ENCODE results near the gene PANK1.
A peak's percentile ranks its signal among the peaks of the same experiment; 100 is the strongest.
"Not testable (repeated sequence)": the region's sequence is repeated elsewhere in the genome, so short reads cannot be mapped to it uniquely, and the experiment has no call there.

The PANK1 gene

GRCh38 chr10:89651205-89651915, 6.3 kb upstream of the PANK1 start:
- DNase-seq: no peak

GRCh38 chr10:89649051-89649450, 4.0 kb upstream of the PANK1 start:
- DNase-seq: no peak

- DNase-seq: no peak
These were observed 3.0 kb upstream of the PANK1 start for GRCh38 chr10:89648074-89648473.

DNA sequence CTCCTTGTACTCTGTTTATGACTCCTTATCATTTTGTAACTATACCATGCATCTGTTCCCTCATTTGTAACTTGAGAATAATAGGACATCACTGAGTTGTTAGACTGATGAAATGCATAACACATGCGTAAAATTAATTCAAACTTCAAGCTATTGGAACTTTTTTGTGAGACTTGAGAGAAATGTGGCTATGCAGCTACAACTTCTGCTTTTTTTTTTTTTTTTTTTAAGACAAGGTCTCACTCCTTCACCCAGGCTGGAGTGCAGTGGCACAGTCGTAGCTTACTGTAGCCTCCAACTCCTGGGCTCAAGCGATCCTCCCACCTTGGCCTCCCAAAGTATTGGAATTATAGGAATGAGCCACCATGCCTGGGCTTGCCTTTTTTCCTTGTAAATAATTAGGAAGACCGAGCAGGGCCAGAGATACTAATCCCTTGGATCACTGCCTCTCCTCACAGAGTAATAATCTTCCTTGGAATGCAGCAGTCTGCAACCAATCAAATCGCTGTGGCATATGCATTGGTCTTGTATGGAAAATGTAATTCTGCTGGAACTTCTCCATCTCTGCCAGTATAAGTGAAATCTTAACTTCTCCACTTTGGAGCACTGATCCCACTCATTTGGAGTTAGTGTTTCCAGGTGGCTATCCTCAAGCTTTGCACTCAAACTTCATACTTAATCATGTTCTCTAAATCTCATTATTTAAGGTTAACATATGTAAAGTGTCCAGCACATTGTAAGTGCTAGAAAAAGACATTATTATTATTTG, 2.0 kb upstream of the PANK1 start:
- no peak for DNase-seq

GRCh38 chr10:89645742-89646172, 715 bp upstream of the PANK1 start:
- DNase-seq: no peak

- no peak for DNase-seq
These were observed 413 bp downstream of the PANK1 start for GRCh38 chr10:89644691-89644966.

DNA sequence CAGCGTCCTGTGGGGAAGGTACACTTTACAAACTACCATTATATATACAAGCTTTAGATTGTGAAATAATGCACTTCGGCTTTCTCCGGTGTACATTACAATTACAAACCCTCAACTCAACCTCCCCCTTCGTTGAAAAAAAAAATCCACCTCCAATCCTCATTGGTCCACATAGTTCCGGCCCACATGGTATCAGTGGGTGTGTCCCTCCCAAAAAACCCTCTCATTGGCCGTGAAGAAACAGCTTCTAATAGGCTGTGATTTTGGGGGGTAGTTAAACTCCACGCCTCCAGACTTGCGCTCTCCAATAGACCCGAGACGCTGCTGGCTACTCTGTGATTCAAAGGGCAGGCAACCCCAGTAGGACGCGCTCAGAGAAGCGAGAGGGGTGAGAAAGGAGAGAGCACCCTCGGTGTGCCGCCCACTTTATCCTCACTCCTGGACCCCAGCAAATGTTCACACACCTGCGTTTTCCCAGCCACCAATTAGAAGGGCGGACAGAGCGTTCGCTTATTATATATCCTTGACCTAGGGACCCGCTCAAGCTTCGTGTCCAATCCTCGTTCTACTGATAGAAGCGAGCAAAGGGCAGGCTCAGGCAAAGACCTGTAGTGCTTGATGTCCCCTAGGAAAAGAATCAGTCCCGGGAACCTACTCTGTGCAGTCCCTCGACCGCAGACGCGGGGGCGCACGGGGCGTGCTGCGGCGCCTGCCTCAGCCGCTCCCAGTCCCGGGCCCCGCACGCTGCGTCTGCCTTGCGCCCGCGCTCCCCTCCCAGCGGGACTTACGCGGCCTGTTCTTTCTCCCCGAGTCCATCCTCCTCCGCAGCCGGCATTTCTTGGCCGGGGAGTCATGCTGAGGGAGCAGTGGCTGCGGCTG, 991 bp downstream of the PANK1 start:
- peak; percentile 54 for DNase-seq

GRCh38 chr10:89643431-89643811, 1.6 kb downstream of the PANK1 start:
- DNase-seq: no peak

DNA sequence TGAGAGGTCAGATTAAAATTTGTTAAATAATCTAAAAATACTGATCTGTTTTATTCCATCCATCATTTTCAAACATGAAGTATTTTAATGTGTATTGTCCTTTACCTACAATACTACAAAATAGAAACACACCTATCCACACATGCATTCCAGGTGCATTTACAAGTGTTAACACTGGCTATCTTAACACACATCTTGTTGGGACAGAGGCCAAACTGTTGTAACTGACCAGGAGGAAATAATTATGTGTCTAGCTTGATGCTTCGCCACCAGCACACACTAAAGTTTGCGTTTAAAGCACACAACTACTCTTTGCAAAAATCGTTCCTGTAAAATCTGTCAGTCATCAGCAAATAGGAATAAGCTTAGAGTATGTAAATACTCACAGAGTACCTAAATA, 2.8 kb downstream of the PANK1 start:
- DNase-seq: no peak

DNA sequence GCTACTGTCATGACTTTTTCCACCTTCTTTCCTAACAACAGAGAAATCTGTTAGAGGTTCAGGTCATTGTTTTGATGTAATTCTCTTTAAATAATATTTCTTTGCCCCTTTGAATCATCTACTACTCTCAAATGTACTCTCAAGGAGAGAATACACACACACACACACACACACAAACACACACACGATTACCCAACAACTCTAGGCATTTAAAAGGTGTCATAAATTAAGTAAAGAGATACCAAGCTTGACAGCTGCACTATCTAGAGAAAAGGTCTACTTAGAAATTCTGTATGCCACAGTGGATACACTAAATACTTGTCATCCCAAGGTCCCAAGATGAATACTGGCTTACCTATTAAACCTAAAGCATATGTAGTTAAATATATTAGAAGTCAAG, 4.8 kb downstream of the PANK1 start:
- no peak for DNase-seq

DNA sequence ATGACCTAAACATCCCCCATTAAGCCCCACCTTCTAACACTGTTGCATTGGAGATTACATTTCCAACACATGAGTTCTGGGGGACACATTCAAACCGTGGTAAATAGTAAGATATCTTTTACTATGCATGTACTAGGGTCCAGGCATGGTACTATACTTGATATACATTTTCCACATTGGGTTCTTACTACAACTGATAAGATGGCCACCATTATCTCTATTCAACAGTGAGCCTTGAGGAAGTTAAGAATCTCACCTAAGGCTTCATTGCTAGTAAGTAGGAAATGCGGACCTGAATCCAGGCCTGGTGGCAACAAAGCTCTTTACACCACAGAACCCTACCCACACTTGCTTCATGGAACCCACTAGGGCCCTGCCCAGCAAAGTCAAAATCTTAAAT, 5.7 kb downstream of the PANK1 start:
- DNase-seq: no peak

- no peak for DNase-seq
These were observed 7.9 kb downstream of the PANK1 start for GRCh38 chr10:89637113-89637512.

GRCh38 chr10:89634637-89635036, 10.4 kb downstream of the PANK1 start:
- no peak for DNase-seq

DNA sequence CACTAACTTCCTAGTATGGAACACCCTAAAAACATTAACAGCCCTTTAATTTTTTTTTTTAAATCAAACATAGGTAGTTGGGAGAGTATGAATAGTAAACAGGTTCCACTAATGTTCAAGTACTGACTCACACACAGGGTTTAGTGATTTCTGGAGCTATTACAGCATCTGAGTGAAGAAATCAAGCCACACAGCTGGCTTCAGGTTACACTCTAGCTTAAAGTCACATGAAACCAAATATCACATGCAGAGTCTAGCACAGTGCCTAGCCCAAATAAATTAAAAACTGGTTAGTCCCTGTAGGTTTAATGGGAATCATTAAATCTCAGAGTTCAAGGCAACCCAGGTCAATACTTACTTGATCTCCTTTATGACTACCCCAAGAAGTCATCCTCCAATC, 11.6 kb downstream of the PANK1 start:
- DNase-seq: no peak

- DNase-seq: no peak
These were observed 12.2 kb downstream of the PANK1 start for GRCh38 chr10:89632824-89633223.

DNA sequence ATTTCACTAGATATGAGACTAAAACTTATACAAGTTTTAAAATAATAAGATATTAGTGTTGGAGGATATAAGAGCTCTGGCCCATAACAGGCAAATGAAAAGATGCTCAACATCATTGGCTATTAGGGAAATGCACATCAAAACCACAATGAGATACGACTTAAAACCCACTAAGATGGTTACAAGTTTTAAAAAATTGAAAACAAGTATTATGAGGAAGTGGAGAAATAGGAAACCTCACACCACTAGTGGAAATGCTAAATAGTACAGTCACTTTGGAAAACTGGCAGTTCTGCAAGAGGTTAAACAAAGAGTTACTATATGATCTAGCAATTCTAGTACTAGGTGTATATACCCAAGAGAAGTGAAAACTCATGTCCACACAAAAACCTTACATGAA, 17.2 kb downstream of the PANK1 start:
- DNase-seq: no peak

DNA sequence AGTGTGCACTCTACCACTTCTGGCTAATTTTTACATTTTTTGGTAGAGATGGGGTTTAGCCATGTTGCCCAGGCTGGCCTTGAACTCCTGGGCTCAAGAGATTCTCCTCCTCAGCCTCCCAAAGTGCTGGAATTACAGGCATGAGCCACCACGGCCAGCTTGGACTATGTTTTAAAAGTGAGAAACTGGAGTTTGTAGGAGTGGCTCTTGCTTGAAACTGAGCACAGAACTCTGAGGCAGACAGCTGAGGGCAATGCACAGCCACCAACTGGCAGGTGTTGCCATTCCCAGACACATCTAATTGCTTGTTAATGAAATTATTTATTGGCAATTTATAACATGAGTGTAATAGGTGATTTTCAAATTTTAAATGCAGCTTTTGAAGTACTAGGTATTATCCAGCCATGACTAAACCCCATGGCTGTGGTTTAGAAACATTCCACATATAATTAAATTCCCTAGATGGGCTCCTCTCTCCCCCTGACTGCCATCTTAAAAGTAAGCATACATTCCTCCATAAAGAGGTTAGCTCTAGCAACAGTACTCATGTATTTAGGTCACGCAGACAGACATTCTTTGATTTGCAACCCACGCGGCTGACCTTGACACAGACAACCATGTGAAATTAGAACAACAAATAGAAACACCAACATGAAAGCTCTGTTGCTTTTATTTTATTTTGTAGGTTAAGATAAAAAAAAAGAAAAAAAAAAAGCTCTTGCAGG, 19.8 kb downstream of the PANK1 start:
- DNase-seq: no peak

DNA sequence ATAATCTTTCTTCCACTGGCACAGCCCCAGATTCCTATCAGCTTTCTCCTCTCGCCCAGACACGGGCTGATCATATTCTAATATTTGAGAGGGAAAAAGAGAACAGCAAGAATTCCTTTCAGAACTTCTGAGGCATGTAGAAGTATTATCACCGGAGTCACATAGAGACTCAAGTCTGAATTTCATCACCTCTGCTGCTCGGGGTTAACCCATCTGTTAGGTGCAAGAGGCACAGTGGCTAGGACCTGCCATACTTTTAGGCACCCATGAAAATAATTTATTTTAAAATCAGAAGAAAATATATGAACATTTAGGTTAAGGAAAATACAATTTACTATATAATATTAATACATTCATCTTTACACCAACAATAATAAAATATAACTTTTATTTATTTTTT, 21.0 kb downstream of the PANK1 start:
- DNase-seq: no peak

- no peak for DNase-seq
These were observed 22.9 kb downstream of the PANK1 start for GRCh38 chr10:89622151-89622550.

DNA sequence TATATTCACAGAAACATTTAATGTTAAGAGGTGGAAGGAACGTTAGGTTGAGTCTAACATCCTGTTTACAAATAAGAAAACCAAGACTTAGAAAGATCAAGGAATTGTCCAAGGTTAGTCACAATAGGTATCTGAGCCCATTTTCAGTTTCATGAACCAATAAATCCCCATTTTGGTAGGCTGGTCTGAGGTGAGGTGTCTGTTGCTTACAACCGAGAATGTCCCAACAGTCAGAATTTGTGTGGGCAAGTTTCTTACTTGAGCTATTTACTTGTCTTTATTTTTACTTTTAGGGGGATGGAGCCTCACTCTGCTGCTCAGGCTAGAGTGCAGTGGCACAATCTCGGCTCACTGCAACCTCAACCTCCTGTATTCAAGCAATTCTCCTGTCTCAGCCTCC, 23.6 kb downstream of the PANK1 start:
- no peak for DNase-seq

DNA sequence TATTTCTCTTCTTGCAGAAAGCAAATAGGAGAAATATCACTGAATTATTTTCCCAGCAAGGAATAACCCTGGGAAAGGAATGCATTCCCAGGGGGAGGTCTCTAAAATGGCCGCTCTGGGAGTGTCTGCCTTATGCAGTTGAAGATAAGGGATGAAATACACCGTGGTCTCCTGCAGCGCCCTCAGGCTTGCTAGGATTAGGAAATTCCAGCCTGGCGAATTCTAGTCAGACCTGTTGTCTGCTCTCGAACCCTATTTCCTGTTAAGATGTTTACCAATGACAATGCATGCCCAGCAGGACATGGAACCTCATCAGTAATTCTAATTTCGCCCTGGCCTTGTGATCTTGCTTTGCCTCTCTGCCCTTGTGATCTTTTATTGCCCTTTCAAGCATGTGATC, 24.7 kb downstream of the PANK1 start:
- not testable (repeated sequence) for DNase-seq

- DNase-seq: no peak
These were observed 29.2 kb downstream of the PANK1 start for GRCh38 chr10:89615824-89616223.

DNA sequence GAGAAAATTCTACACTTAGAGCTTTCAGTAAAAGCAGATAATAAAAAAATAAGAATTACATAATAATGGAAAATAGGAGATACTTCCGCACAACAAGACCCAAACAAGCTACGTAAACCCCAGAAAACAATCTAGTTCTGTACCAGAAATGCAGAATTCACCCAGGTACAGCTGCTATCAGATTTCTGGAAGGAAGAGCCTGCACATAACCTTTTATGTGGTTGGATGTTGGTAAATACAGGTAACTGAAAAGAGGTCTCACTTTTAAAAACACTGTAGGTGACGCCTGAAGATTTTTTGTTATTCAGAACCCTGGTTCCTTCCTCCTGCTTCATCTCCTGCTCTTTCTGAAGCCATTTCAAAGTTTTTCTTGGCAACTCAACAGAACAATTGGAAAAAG, 29.9 kb downstream of the PANK1 start:
- DNase-seq: no peak
